HCT116 (cell line): ENCODE measurements around the gene BATF3. TPM values are rescaled to one million over a fixed set of nuclear protein-coding genes. Genes with fewer than 3 reads are reported as not detected.

ENCODE experiments used
- ATAC-seq: fragments of 200-7000 bp; cut with Tn5 transposase; 2 replicates; pipeline ENCODE4 v1.9.1; 2020; ENCODE audit warnings: mild to moderate bottlenecking, moderate library complexity
- BruUV-seq: library from RNA; stranded (reverse); fragments of 400-500 nt; replicated peaks from 2 replicates; lab custom pipeline; 2021; lab: Mats Ljungman, UMichigan
- CTCF ChIA-PET: fragments of 300-600 bp; sonication (Branson Sonifier 250); formaldehyde crosslinking; loops from one replicate; lab custom pipeline; 2021; ENCODE audit warnings: antibody characterized with exemption; lab: Charles Lee
- POLR2A ChIA-PET: fragments of 300-600, 350-600 bp; sonication (Branson Sonifier 250); formaldehyde crosslinking; loops from one replicate; lab custom pipeline; 2021; ENCODE audit warnings: antibody characterized with exemption; lab: Charles Lee
- RAD21 ChIA-PET, 2 experiments: fragments of 300-600 bp; sonication (Branson Sonifier 250); formaldehyde crosslinking; loops; one replicate each; lab custom pipeline; 2023; ENCODE audit warnings: low total read pairs in 2 of 2; ENCODE audit not compliant: uncharacterized antibody in 2 of 2, unreplicated experiment in 2 of 2, low non-redundant PET in 1 of 2; lab: Charles Lee
- DNase-seq: peaks from one replicate; pipeline ENCODE4 v3.0.0-alpha.2; 2010; ENCODE audit warnings: low read depth, low spot score
- H2AFZ ChIP-seq: fragments of 200-600 bp; shearing (Covaris generic), sonication (generic); 2 replicates; pipeline ENCODE4 v1.6.1; 2017; ENCODE audit warnings: low read depth, mixed run types, mixed read lengths, antibody characterized with exemption, low read length; ENCODE audit not compliant: poor library complexity, severe bottlenecking
- H3K27ac ChIP-seq: 2 replicates; pipeline ENCODE4 v1.5.1; 2012; ENCODE audit warnings: low read depth, low read length
- H3K27me3 ChIP-seq: fragments of 200-600 bp; sonication (generic); 2 replicates; pipeline ENCODE4 v1.6.1; 2016; ENCODE audit warnings: mixed run types, low read length, mixed read lengths; ENCODE audit not compliant: insufficient read depth
- H3K36me3 ChIP-seq, 2 experiments: fragments of 200-500 bp in 1 of 2; fragments of 200-600 bp in 1 of 2; sonication (Bioruptor generic) in 1 of 2; sonication (generic) in 1 of 2; 2 replicates each; pipeline versions ENCODE4 v1.5.1 to v1.6.1; 2014 to 2016; ENCODE audit warnings: low read length in 2 of 2, inconsistent platforms in 1 of 2, mixed read lengths in 1 of 2, mixed run types in 1 of 2; ENCODE audit not compliant: insufficient read depth in 2 of 2, control insufficient read depth in 1 of 2
- H3K4me1 ChIP-seq, 2 experiments: fragments of 200-600 bp in 1 of 2; sonication (generic) in 1 of 2; 2 replicates each; pipeline versions ENCODE4 v1.5.1 to v1.6.1; 2012 to 2017; ENCODE audit warnings: low read length in 2 of 2, inconsistent platforms in 1 of 2, mild to moderate bottlenecking in 1 of 2, mixed read lengths in 1 of 2, mixed run types in 1 of 2, moderate library complexity in 1 of 2; ENCODE audit not compliant: insufficient read depth in 2 of 2, control insufficient read depth in 1 of 2
- H3K4me2 ChIP-seq: fragments of 200-600 bp; sonication (generic); 2 replicates; pipeline ENCODE4 v1.6.1; 2017; ENCODE audit warnings: mixed run types, low read length, mixed read lengths
- H3K4me3 ChIP-seq, 2 experiments: fragments of 200-600 bp in 1 of 2; sonication (generic) in 1 of 2; replicated peaks in 1 of 2; 2 replicates each; pipeline ENCODE4 v1.5.1; 2011 to 2016; ENCODE audit warnings: low read length in 2 of 2, control low read depth in 1 of 2, low read depth in 1 of 2, mild to moderate bottlenecking in 1 of 2, mixed read lengths in 1 of 2, mixed run types in 1 of 2
- H3K79me2 ChIP-seq: fragments of 200-600 bp; sonication (generic); 2 replicates; pipeline ENCODE4 v1.6.1; 2017; ENCODE audit warnings: mild to moderate bottlenecking, mixed run types, low read length, moderate library complexity, mixed read lengths; ENCODE audit not compliant: insufficient read depth
- H3K9ac ChIP-seq: fragments of 200-600 bp; sonication (generic); 2 replicates; pipeline ENCODE4 v1.6.1; 2016; ENCODE audit warnings: low read length, mixed read lengths
- H3K9me2 ChIP-seq: fragments of 200-600 bp; sonication (generic), shearing (Covaris generic); 2 replicates; pipeline ENCODE4 v1.6.1; 2017; ENCODE audit warnings: mixed run types, mild to moderate bottlenecking, moderate library complexity; ENCODE audit not compliant: insufficient read depth
- H3K9me3 ChIP-seq, 2 experiments: fragments of 200-500 bp in 1 of 2; fragments of 200-600 bp in 1 of 2; sonication (Bioruptor generic) in 1 of 2; sonication (generic) in 1 of 2; 2 replicates each; pipeline ENCODE4 v1.6.1; 2014 to 2017; ENCODE audit warnings: low read length in 2 of 2, mixed read lengths in 2 of 2, inconsistent platforms in 1 of 2, low read depth in 1 of 2, mild to moderate bottlenecking in 1 of 2, mixed run types in 1 of 2, moderate library complexity in 1 of 2; ENCODE audit not compliant: control insufficient read depth in 1 of 2, insufficient read depth in 1 of 2
- H4K20me1 ChIP-seq: fragments of 200-600 bp; sonication (generic), shearing (Covaris generic); 2 replicates; pipeline ENCODE4 v1.6.1; 2017; ENCODE audit warnings: mixed run types, mild to moderate bottlenecking, moderate library complexity; ENCODE audit not compliant: insufficient read depth
- ATF3 ChIP-seq: IDR thresholded peaks from 2 replicates; pipeline ENCODE4 v1.6.1; 2012
- CBX3 ChIP-seq: IDR thresholded peaks from 2 replicates; pipeline ENCODE4 v1.6.1; 2012; ENCODE audit warnings: low read depth
- CTCF ChIP-seq, 3 experiments: fragments of 200-600 bp in 1 of 3; sonication (generic) in 1 of 3; IDR thresholded peaks in 2 of 3; conservative IDR thresholded peaks in 1 of 3; 2 replicates each; pipeline ENCODE4 v1.5.1; 2012 to 2017; ENCODE audit warnings: low read depth in 2 of 3, low read length in 2 of 3, antibody characterized with exemption in 1 of 3, borderline replicate concordance in 1 of 3, control low read depth in 1 of 3, mild to moderate bottlenecking in 1 of 3, mixed read lengths in 1 of 3, mixed run types in 1 of 3, moderate library complexity in 1 of 3; ENCODE audit not compliant: insufficient read depth in 1 of 3
- EGR1 ChIP-seq: IDR thresholded peaks from 2 replicates; pipeline ENCODE4 v1.6.1; 2012; ENCODE audit warnings: low read depth
- EZH2 ChIP-seq: fragments of 200-600 bp; sonication (generic); IDR thresholded peaks from 2 replicates; pipeline ENCODE4 v1.6.1; 2017; ENCODE audit warnings: antibody characterized with exemption, mixed run types
- EZH2phosphoT487 ChIP-seq: fragments of 200-600 bp; IDR thresholded peaks from 2 replicates; pipeline ENCODE4 v1.6.1; 2018; ENCODE audit warnings: antibody characterized with exemption, borderline replicate concordance
- FOSL1 ChIP-seq: IDR thresholded peaks from 2 replicates; pipeline ENCODE4 v1.6.1; 2012; ENCODE audit warnings: low read depth
- MAX ChIP-seq: IDR thresholded peaks from 2 replicates; pipeline ENCODE4 v1.6.1; 2012
- POLR2AphosphoS5 ChIP-seq: IDR thresholded peaks from 2 replicates; pipeline ENCODE4 v1.6.1; 2011; ENCODE audit warnings: mild to moderate bottlenecking, low read depth, low read length, moderate library complexity
- RAD21 ChIP-seq: IDR thresholded peaks from 2 replicates; pipeline ENCODE4 v1.6.1; 2012; ENCODE audit warnings: low read depth, mild to moderate bottlenecking
- REST ChIP-seq: IDR thresholded peaks from 2 replicates; pipeline ENCODE4 v1.6.1; 2012; ENCODE audit warnings: low read depth
- SP1 ChIP-seq: IDR thresholded peaks from 2 replicates; pipeline ENCODE4 v1.6.1; 2012; ENCODE audit warnings: low read depth
- YY1 ChIP-seq: IDR thresholded peaks from 2 replicates; pipeline ENCODE4 v1.6.1; 2011; ENCODE audit warnings: low read length, low read depth, moderate library complexity, mild to moderate bottlenecking; ENCODE audit not compliant: insufficient replicate concordance; ENCODE audit errors: extremely low read depth
- ZBTB33 ChIP-seq: IDR thresholded peaks from 2 replicates; pipeline ENCODE4 v1.6.1; 2011; ENCODE audit warnings: mild to moderate bottlenecking, low read length, moderate library complexity; ENCODE audit not compliant: insufficient replicate concordance; ENCODE audit errors: extremely low read depth
- ZFX ChIP-seq: fragments of 450-650 bp; IDR thresholded peaks from 2 replicates; pipeline ENCODE4 v1.6.1; 2017
- ZNF274 ChIP-seq: fragments of 200-500 bp; sonication (Bioruptor generic); IDR thresholded peaks from 2 replicates; pipeline ENCODE4 v1.6.1; 2014; ENCODE audit warnings: mild to moderate bottlenecking, low read depth, low read length, inconsistent platforms
- intact Hi-C: fragments of 100-400 bp; cut with micrococcal nuclease; formaldehyde crosslinking; loops from 2 replicates; pipeline ENCODE4 v1.10.0; 2022
- total RNA-seq: library from RNA; stranded (reverse); gene quantifications from one replicate; pipeline ENCODE4 v1.2.1, GENCODE V29; 2021; ENCODE audit not compliant: unreplicated experiment

The BATF3 gene
- total RNA-seq, 1 experiment from 2014 or later: 4.8 TPM

- Histone ChIP-seq H3K4me2 (no peak overlapping the region), H3K9me3 (no peaks in the 10 kb centered on the region; a peak in 1 of 4 replicates), H3K4me1 (peaks cover 0 to 5% of the 10 kb centered on the region in 2 experiments; a peak in 3 of 4 replicates), H4K20me1 (no peaks in the 10 kb centered on the region), H3K9me2 (no peaks in the 10 kb centered on the region), H3K4me3 (no peak overlapping the region)
- no peak for ATAC-seq
- RAD21 ChIA-PET: no interaction called here
- TF ChIP-seq ZFX (no peak), EZH2phosphoT487 (no peak), MAX (no peak), FOSL1 (no peak), CBX3 (no peak), RAD21 (no peak), ZNF274 (no peak), CTCF (IDR thresholded peaks at IDR 0.05 in 2 of 3, conservative IDR thresholded peaks at IDR 0.05 in 1 of 3; ENCODE audit: borderline replicate concordance in 1 of 3, insufficient read depth in 1 of 3, low read depth in 2 of 3, low read length in 2 of 3) (no peak), POLR2AphosphoS5 (no peak), REST (no peak), ATF3 (no peak), EZH2 (no peak), ZBTB33 (no peak), EGR1 (no peak), SP1 (no peak), YY1 (no peak)
- TF ChIP-seq, all 23 proteins: peak for 0
- H3K79me2 ChIP-seq: peaks cover 32% of the 10 kb centered on the region
- intact Hi-C loops: no loop called here
- H3K36me3 ChIP-seq: no peaks in the 10 kb centered on the region
- H3K9ac ChIP-seq: no peak overlapping the region
- DNase-seq: no peak
- CTCF ChIA-PET: interaction anchor here (1.3 kb wide), 1 partner anchor 80 kb away, joined by 3 read pairs; no protein-coding TSS in a partner anchor
- POLR2A ChIA-PET: no interaction called here
- H3K27ac ChIP-seq: no peak overlapping the region
- H3K27me3 ChIP-seq: no peaks in the 10 kb centered on the region
- BruUV-seq: no TSS peak
- H2AFZ ChIP-seq: no peak overlapping the region
Observed at GRCh38 chr1:212745303-212745702, 45.7 kb upstream of the BATF3 start.
